GM12873 (cell line): Measurements from ENCODE around the gene CDC42BPA.

Experiments used
- TF ChIP-seq, protein P1 (sequence below): IDR thresholded peaks from 2 replicates; pipeline ENCODE4 v1.5.1; 2012; ENCODE audit warnings: low read depth, mild to moderate bottlenecking, moderate library complexity, low read length, control low read depth; ENCODE audit not compliant: insufficient read depth; ENCODE audit errors: missing control alignments

The CDC42BPA gene

DNA sequence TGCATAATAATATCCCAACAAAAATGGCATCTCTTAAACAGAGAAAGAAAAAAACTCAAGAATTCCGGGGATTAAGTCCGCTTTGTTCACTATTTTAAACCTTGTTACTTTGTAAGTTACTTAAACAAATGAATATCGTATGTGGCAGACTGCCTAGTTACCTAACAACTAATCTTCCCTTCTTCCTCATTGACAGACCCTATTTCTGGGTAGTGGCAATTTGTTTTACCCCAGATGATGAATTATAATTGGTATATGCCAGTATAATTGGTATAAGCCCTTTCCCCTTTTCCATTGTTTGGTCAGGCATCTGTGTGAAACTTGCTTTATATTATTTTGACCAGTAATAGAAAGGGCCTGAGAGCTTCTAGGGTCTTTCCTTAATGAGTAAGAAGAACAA, 52.4 kb downstream of the CDC42BPA start:
- TF ChIP-seq, protein P1, sequence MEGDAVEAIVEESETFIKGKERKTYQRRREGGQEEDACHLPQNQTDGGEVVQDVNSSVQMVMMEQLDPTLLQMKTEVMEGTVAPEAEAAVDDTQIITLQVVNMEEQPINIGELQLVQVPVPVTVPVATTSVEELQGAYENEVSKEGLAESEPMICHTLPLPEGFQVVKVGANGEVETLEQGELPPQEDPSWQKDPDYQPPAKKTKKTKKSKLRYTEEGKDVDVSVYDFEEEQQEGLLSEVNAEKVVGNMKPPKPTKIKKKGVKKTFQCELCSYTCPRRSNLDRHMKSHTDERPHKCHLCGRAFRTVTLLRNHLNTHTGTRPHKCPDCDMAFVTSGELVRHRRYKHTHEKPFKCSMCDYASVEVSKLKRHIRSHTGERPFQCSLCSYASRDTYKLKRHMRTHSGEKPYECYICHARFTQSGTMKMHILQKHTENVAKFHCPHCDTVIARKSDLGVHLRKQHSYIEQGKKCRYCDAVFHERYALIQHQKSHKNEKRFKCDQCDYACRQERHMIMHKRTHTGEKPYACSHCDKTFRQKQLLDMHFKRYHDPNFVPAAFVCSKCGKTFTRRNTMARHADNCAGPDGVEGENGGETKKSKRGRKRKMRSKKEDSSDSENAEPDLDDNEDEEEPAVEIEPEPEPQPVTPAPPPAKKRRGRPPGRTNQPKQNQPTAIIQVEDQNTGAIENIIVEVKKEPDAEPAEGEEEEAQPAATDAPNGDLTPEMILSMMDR, result no peak

DNA sequence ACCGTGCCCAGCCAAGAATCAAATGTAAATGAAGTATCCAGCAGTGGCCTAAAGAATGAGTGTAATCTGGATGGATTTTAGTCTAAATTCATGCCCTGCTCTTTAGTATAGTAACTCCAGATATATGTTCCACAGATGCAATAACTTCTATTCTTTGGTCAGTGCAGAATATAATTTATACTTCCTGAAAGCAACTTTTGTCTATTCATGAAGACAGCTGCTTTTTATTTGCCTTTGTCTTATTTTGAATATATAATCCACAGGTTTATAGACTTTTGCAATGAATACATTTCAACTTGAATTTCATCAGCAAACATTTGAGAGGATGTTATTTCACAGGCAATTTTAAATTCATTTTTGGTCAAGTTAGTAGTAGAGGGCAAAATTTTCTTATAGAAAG, 54.4 kb downstream of the CDC42BPA start:
- TF ChIP-seq, protein P1, result no peak

GRCh38 chr1:227261501-227261900, 56.8 kb downstream of the CDC42BPA start:
- TF ChIP-seq, protein P1, result no peak

DNA sequence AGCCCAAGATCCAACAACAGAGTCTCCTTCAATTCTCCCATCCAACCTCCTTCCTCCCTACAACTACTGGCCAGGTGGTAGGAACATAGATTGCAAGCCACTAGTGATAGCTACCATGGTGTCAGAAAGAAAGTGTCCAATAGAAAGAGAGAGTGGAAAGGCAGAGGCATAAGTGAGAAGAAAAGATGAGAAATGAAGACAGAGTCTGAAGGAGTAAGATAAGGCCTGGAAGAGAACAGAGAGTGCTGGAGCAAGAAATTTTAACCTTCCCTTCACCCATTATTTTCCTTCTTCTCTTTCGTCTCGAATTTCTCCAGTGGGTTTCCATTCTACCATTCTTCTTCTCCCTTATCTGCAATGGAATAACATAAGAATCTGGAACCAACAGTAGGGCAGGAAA, 57.9 kb downstream of the CDC42BPA start:
- TF ChIP-seq, protein P1, result no peak

- TF ChIP-seq, protein P1, result no peak
These were observed 60.3 kb downstream of the CDC42BPA start for GRCh38 chr1:227257964-227258363.

DNA sequence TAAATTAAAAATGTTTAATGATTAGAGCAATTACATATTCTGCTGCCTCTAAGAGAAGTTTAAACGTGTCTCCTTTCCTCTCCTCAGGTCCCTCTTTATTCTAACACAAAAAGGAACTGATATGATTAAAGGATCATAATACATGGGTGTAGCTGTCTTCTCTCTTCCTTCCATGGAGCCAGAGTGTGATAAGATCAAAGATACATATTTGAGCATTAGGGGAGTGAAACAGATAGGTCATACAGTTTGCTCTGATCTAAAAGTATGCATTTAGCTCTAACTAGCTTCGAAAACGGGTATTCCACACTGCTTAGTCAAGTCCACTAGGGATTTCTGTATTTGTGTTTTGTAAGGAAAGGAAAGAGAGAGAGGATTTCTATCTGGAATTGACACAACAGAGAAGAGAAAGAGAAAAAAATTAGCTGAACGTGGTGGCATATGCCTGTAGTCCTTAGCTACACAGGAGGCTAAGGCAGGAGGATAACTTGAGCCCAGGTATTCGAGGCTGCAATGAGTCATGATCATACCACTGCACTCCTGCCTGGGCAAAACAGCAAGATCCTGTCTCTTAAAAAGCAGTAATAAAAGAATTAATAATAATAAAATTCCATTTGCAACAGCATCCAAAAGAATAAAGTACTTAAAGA, 63.1 kb downstream of the CDC42BPA start:
- TF ChIP-seq, protein P1, result no peak

DNA sequence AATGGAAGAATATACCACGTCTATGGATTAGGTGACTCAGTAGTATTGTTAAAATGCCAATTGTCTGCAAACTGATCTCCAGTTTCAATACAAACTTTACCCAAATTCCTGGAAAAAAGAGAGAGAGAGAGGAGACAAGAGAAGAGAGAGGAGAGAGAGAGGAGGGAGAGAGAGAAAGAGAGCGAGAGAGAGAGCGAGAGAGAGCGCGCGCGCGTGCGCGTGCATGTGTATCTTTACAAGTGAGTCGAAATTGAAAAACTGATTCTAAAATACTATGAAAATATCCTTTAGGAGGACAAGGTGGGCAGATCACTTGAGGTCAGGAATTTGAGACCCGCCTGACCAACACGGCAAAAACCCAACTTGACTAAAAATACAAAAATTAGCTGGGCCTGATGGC, 65.2 kb downstream of the CDC42BPA start:
- TF ChIP-seq, protein P1, result no peak
